Transverse colon (tissue), 4 donors: ENCODE measurements around the gene ZFX. TPM values are rescaled to one million over a fixed set of nuclear protein-coding genes. Genes with fewer than 3 reads are reported as not detected.

ENCODE experiments used
- DNase-seq: peaks from one replicate; pipeline ENCODE4 v3.0.0-alpha.2; 2019
- H3K27ac ChIP-seq, 4 donors: fragments of 200-600 bp; sonication (generic); 2 replicates each; pipeline ENCODE4 v1.5.1; 2016 to 2018; ENCODE audit warnings: inconsistent platforms in 4 of 4
- H3K27me3 ChIP-seq: fragments of 200-600 bp; sonication (generic); 2 replicates; pipeline ENCODE4 v1.5.1; 2017; ENCODE audit warnings: inconsistent platforms
- H3K36me3 ChIP-seq, 4 donors: fragments of 200-600 bp; sonication (generic); 2 replicates each; pipeline ENCODE4 v1.5.1; 2017 to 2019; ENCODE audit warnings: inconsistent platforms in 4 of 4
- H3K4me1 ChIP-seq, 4 donors: fragments of 200-600 bp; sonication (generic); 2 replicates each; pipeline ENCODE4 v1.5.1; 2017 to 2020; ENCODE audit warnings: inconsistent platforms in 4 of 4
- H3K4me3 ChIP-seq, 4 donors: fragments of 200-600 bp; sonication (generic); 1 replicate in 1 of 4; 2 replicates in 3 of 4; pipeline versions ENCODE4 v1.5.1 to v1.6.1; 2017 to 2019; ENCODE audit warnings: inconsistent platforms in 4 of 4
- H3K9me3 ChIP-seq, 2 donors: fragments of 200-600 bp; sonication (generic); 2 replicates each; pipeline ENCODE4 v1.5.1; 2017 to 2019; ENCODE audit warnings: inconsistent platforms in 2 of 2
- EP300 ChIP-seq: sonication (generic); formaldehyde crosslinking; IDR thresholded peaks from one replicate; pipeline ENCODE4 v1.6.1; 2017; ENCODE audit warnings: antibody characterized with exemption, low read depth
- POLR2A ChIP-seq: fragments of 450-650 bp; IDR thresholded peaks from one replicate; pipeline ENCODE4 v1.6.1; 2016; ENCODE audit warnings: antibody characterized with exemption, mild to moderate bottlenecking, moderate library complexity
- POLR2AphosphoS5 ChIP-seq, 3 donors: sonication (generic); formaldehyde crosslinking; IDR thresholded peaks; one replicate each; pipeline ENCODE4 v1.6.1; 2016; ENCODE audit warnings: antibody characterized with exemption in 3 of 3
- WGBS, 2 donors: methylation state at CpG; one replicate each; pipeline ENCODE4 v1.1.5; 2018; ENCODE audit warnings: low coverage in 1 of 2; 5-methylcytosine and 5-hydroxymethylcytosine counted together
- in situ Hi-C, 4 donors: fragments of 200-750 bp; cut with MboI; loops; one replicate each; pipeline versions ENCODE4 v1.15.0 to v1.15.1; 2017; ENCODE audit warnings: low sequenced_read_pairs in 3 of 4, low pct_ligation_motif_present in 1 of 4, low pct_unique_long_range_greater_than_20kb in 1 of 4
- intact Hi-C: fragments of 100-400 bp; cut with DNase I; formaldehyde crosslinking; loops from one replicate; pipeline ENCODE4 v1.15.1; 2023; ENCODE audit warnings: low total_unique reads
- total RNA-seq, 4 donors: library from RNA; depleted of rRNA; stranded (reverse); fragments of >200 nt; gene quantifications; one replicate each; pipeline ENCODE4 v1.1.0, GENCODE V29; 2016
- TF ChIP-seq, protein P1 (sequence below), 5 experiments: fragments of 200-600 bp in 3 of 5; fragments of 450-650 bp in 2 of 5; sonication (generic) in 3 of 5; IDR thresholded peaks; 1 replicate in 2 of 5; 2 replicates in 3 of 5; pipeline ENCODE4 v1.5.1; 2016 to 2017; ENCODE audit warnings: antibody characterized with exemption in 5 of 5, inconsistent platforms in 3 of 5, mild to moderate bottlenecking in 2 of 5, moderate library complexity in 1 of 5

ZFX gene
- total RNA-seq, 4 donors from 2014 or later = 33.7 to 50.5 (median 47.4) TPM

DNA sequence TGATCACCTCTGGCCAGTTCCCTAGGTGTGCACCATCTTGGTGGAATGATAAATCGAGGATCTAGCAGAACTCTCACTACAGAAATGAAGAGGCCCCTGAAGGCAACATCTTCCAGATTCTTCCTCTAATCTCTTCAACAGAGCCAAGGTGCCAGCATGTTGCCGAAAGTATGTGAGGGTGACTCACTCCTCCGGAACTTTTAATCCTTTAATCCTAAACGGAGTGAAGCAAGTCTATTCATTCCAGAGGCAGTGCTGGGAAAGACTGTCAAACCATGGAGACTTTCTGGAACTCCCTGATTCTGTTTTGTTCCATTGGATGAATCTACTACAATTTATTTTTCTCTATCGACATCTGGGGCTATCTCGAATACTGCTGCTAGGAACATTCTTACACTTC, 95.7 kb downstream of the ZFX start:
- Histone ChIP-seq H3K27ac (no peak overlapping the region), H3K4me3 (no peak overlapping the region), H3K4me1 (no peaks in the 10 kb centered on the region), H3K36me3 (no peaks in the 10 kb centered on the region), H3K27me3 (no peaks in the 10 kb centered on the region), H3K9me3 (no peaks in the 10 kb centered on the region)
- 68% methylated on average over 6 of the region's 6 CpGs; no CpG with 5 or more reads in 1 of the 2 donors for WGBS, 2 donors
- in situ Hi-C loops (loop anchor here in 3 of 4 donors (10.0 to 25.0 kb wide), 2 partner anchors 158 to 160 kb away; no protein-coding TSS in a partner anchor), intact Hi-C loops (no loop called here)
- TF ChIP-seq POLR2AphosphoS5 (IDR thresholded peaks at IDR 0.05) (no peak), EP300 (no peak), POLR2A (no peak)
- TF ChIP-seq, protein P1, sequence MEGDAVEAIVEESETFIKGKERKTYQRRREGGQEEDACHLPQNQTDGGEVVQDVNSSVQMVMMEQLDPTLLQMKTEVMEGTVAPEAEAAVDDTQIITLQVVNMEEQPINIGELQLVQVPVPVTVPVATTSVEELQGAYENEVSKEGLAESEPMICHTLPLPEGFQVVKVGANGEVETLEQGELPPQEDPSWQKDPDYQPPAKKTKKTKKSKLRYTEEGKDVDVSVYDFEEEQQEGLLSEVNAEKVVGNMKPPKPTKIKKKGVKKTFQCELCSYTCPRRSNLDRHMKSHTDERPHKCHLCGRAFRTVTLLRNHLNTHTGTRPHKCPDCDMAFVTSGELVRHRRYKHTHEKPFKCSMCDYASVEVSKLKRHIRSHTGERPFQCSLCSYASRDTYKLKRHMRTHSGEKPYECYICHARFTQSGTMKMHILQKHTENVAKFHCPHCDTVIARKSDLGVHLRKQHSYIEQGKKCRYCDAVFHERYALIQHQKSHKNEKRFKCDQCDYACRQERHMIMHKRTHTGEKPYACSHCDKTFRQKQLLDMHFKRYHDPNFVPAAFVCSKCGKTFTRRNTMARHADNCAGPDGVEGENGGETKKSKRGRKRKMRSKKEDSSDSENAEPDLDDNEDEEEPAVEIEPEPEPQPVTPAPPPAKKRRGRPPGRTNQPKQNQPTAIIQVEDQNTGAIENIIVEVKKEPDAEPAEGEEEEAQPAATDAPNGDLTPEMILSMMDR (IDR thresholded peaks at IDR 0.05) = no peak
- DNase-seq = no peak

DNA sequence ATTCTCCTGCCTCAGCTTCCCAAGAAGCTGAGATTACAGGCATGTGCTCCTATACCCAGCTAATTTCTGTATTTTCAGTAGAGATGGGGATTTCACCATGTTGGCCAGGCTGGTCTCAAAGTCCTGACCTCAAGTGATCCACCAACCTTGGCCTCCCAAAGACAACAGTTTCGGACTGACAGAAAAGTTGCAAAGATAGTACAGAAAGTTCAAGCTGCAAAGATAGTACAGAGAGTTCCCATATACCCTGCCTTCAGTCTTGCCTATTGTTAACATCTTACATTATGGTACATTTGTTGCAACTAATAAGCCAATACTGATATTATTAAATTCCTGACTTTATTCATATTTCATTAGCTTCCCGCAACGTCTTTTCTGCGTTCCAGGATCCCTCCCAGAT, 98.5 kb downstream of the ZFX start:
- intact Hi-C loops (no loop called here), in situ Hi-C loops (loop anchor here in 3 of 4 donors (10.0 to 25.0 kb wide), 2 partner anchors 161 to 163 kb away; no protein-coding TSS in a partner anchor)
- DNase-seq = no peak
- Histone ChIP-seq H3K4me3 (no peak overlapping the region), H3K4me1 (no peaks in the 10 kb centered on the region), H3K9me3 (no peaks in the 10 kb centered on the region), H3K27me3 (no peaks in the 10 kb centered on the region), H3K27ac (no peak overlapping the region), H3K36me3 (no peaks in the 10 kb centered on the region)
- WGBS, 2 donors = 87 to 100% methylated on average over 2 to 4 of the region's 4 CpGs
- TF ChIP-seq EP300 (no peak), POLR2AphosphoS5 (IDR thresholded peaks at IDR 0.05) (no peak), POLR2A (no peak)
- TF ChIP-seq, protein P1 (IDR thresholded peaks at IDR 0.05) = no peak

DNA sequence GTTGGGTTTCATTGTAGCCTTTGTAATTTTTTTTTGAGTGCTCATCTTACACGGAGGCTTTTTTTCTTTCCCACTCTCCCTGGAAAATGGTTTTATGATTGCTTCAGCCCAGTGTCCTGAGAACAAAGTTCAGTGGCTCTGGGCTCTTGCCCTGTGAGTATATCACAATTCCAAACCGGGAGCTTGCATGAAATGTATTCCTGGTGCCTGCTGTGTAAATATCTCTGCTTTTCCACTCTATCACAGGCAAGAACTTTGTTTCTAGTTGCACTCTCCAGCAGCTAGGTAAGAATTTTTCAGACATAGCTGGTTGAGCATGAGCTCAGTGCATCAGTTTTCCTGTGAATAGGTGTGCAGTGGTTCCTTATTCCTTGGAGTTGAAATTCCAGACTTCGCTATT, 103.5 kb downstream of the ZFX start:
- H3K27ac ChIP-seq = peak overlapping the region in 1 of 4 donors; percentile 26
- no peak for TF ChIP-seq EP300
- TF ChIP-seq, protein P1 (IDR thresholded peaks at IDR 0.05) = no peak
- TF ChIP-seq POLR2A = no peak
- no peak for TF ChIP-seq POLR2AphosphoS5 (IDR thresholded peaks at IDR 0.05)
- in situ Hi-C loops = no loop called here

DNA sequence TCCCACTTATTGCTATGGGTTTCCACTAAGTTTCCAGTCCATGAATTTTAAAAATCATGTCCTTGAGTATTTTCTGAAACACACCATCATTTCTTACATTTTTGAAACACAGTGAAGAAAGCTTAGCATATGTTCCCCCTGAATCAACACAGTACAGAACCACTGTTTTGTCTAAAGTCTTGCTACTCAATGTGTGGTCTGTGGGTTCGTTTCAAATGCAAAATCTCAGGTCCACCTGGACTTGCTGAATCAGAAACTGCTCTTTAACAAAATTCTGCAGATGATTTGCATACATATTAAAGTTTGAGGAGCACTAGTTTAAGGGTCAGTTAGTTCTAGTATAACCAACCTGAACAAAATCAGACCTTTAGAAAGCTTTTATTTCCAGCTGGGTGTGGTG, 103.9 kb downstream of the ZFX start:
- DNase-seq = no peak
- intact Hi-C loops (no loop called here), in situ Hi-C loops (no loop called here)
- H3K27ac ChIP-seq = no peak overlapping the region
- H3K36me3 ChIP-seq = no peaks in the 10 kb centered on the region
- no peak overlapping the region for H3K4me3 ChIP-seq
- no peaks in the 10 kb centered on the region for H3K4me1 ChIP-seq
- H3K9me3 ChIP-seq = no peaks in the 10 kb centered on the region
- WGBS, 2 donors = 16% methylated on average over 1 of the region's 1 CpG; no CpG with 5 or more reads in 1 of the 2 donors
- no peaks in the 10 kb centered on the region for H3K27me3 ChIP-seq
- TF ChIP-seq, protein P1 (IDR thresholded peaks at IDR 0.05) = no peak
- TF ChIP-seq EP300 = no peak
- no peak for TF ChIP-seq POLR2A
- TF ChIP-seq POLR2AphosphoS5 (IDR thresholded peaks at IDR 0.05) = no peak

More for the DNA sequence above, 103.5 kb downstream of the ZFX start:
- no peaks in the 10 kb centered on the region for H3K27me3 ChIP-seq
- DNase-seq = no peak
- no peaks in the 10 kb centered on the region for H3K4me1 ChIP-seq
- no peaks in the 10 kb centered on the region for H3K36me3 ChIP-seq
- H3K9me3 ChIP-seq = no peaks in the 10 kb centered on the region
- H3K4me3 ChIP-seq = no peak overlapping the region
- intact Hi-C loops = no loop called here
- WGBS, 2 donors = 50% methylated on average over 3 of the region's 3 CpGs; no CpG with 5 or more reads in 1 of the 2 donors
